Measurements from ENCODE around the gene SYNGR3.
A peak's percentile ranks its signal among the peaks of the same experiment; 100 is the strongest.
"Not testable (repeated sequence)": the region's sequence is repeated elsewhere in the genome, so short reads cannot be mapped to it uniquely, and the experiment has no call there.

The SYNGR3 gene

GRCh38 chr16:2008631-2009163 is 18.9 kb downstream of the SYNGR3 start:
- DNase-seq (ENCODE audit: low read depth in 2 of 2) = no peak

- DNase-seq (ENCODE audit: low read depth in 2 of 2) = no peak
Measured at GRCh38 chr16:2009164-2009711, 19.5 kb downstream of the SYNGR3 start.

- peak; percentile 52 to 56 for DNase-seq (ENCODE audit: low read depth in 2 of 2)
Measured at GRCh38 chr16:2009791-2010510, 20.2 kb downstream of the SYNGR3 start, which contains the start of gene ZNF598. ZNF598 (minus strand) TSS chr16:2009821.

GRCh38 chr16:2011726-2012125 is 22.0 kb downstream of the SYNGR3 start:
- DNase-seq (ENCODE audit: low read depth in 2 of 2) = not testable (repeated sequence)

GRCh38 chr16:2013527-2013926 is 23.8 kb downstream of the SYNGR3 start:
- DNase-seq (ENCODE audit: low read depth in 2 of 2) = no peak

- no peak for DNase-seq (ENCODE audit: low read depth in 2 of 2)
Measured at GRCh38 chr16:2015117-2015946, 25.6 kb downstream of the SYNGR3 start.

GRCh38 chr16:2015947-2016208 is 26.1 kb downstream of the SYNGR3 start:
- DNase-seq (ENCODE audit: low read depth in 2 of 2) = no peak

GRCh38 chr16:2016407-2016922 is 26.7 kb downstream of the SYNGR3 start:
- DNase-seq (ENCODE audit: low read depth in 2 of 2) = no peak

- DNase-seq (ENCODE audit: low read depth in 2 of 2) = no peak
Measured at GRCh38 chr16:2019518-2019920, 29.7 kb downstream of the SYNGR3 start, which contains the start of gene NPW. NPW (plus strand) TSS chr16:2019785.

GRCh38 chr16:2019921-2020831 is 30.4 kb downstream of the SYNGR3 start:
- no peak for DNase-seq (ENCODE audit: low read depth in 2 of 2)

- DNase-seq (ENCODE audit: low read depth in 2 of 2) = no peak
Measured at GRCh38 chr16:2022723-2023091, 32.9 kb downstream of the SYNGR3 start.

- peak; percentile 84 to 92 for DNase-seq (ENCODE audit: low read depth in 2 of 2)
Measured at GRCh38 chr16:2023092-2024031, 33.6 kb downstream of the SYNGR3 start.

- DNase-seq (ENCODE audit: low read depth in 2 of 2) = no peak
Measured at GRCh38 chr16:2024032-2024420, 34.3 kb downstream of the SYNGR3 start.

- DNase-seq (ENCODE audit: low read depth in 2 of 2) = no peak
Measured at GRCh38 chr16:2025251-2025650, 35.5 kb downstream of the SYNGR3 start.

GRCh38 chr16:2025878-2026460 is 36.2 kb downstream of the SYNGR3 start:
- DNase-seq (ENCODE audit: low read depth in 2 of 2) = no peak

GRCh38 chr16:2026461-2027023 is 36.8 kb downstream of the SYNGR3 start, which contains the start of gene NHERF2:
NHERF2 (plus strand) TSS chr16:2026902; CDS start chr16:2027006, 104 bp downstream.
- DNase-seq (ENCODE audit: low read depth in 2 of 2) = no peak

GRCh38 chr16:2027024-2028010 is 37.5 kb downstream of the SYNGR3 start:
- no peak for DNase-seq (ENCODE audit: low read depth in 2 of 2)

- DNase-seq (ENCODE audit: low read depth in 2 of 2) = no peak
Measured at GRCh38 chr16:2028146-2028545, 38.4 kb downstream of the SYNGR3 start.
